Tibial nerve (tissue), 4 donors: ENCODE measurements around the gene HNRNPUL1.

Experiments
- CTCF ChIP-seq, 5 experiments: fragments of 200-600 bp in 3 of 5; fragments of 450-650 bp in 2 of 5; sonication (generic) in 3 of 5; IDR thresholded peaks; one replicate each; pipeline ENCODE4 v1.5.1; 2016 to 2019; ENCODE audit warnings: antibody characterized with exemption in 5 of 5, mild to moderate bottlenecking in 3 of 5, moderate library complexity in 2 of 5
- EP300 ChIP-seq, 2 donors: sonication (generic); formaldehyde crosslinking; IDR thresholded peaks; one replicate each; pipeline ENCODE4 v1.6.1; 2017; ENCODE audit warnings: antibody characterized with exemption in 2 of 2, mild to moderate bottlenecking in 1 of 2
- POLR2A ChIP-seq, 2 donors: fragments of 450-650 bp; IDR thresholded peaks; one replicate each; pipeline ENCODE4 v1.6.1; 2017; ENCODE audit warnings: antibody characterized with exemption in 2 of 2, mild to moderate bottlenecking in 2 of 2, moderate library complexity in 2 of 2

GRCh38 chr19:41320568-41320967 lies 56.4 kb downstream of the HNRNPUL1 start:
- TF ChIP-seq CTCF (IDR thresholded peaks at IDR 0.05) = no peak
- TF ChIP-seq EP300 (IDR thresholded peaks at IDR 0.05) = no peak
- no peak for TF ChIP-seq POLR2A (IDR thresholded peaks at IDR 0.05)
